GM21576 (cell line): ENCODE results near the gene SPAAR.
"Not testable (repeated sequence)": the region's sequence is repeated elsewhere in the genome, so short reads cannot be mapped to it uniquely, and the experiment has no call there.

ENCODE experiments used
- ATAC-seq: cut with Tn5 transposase; IDR thresholded peaks from one replicate; pipeline ENCODE4 v1.9.1; 2021; ENCODE audit warnings: mild to moderate bottlenecking, moderate library complexity; ENCODE audit not compliant: unreplicated experiment

SPAAR gene

GRCh38 chr9:35909274-35909673 lies at the start of gene SPAAR:
Gene SPAAR (plus strand): TSS chr9:35909490. CDS start chr9:35910464, 974 bp downstream.
- no peak for ATAC-seq

GRCh38 chr9:35859990-35860339 lies 49.3 kb upstream of the SPAAR start:
- ATAC-seq, result no peak

- ATAC-seq, result no peak
Observed at GRCh38 chr9:35861161-35861897, 48.0 kb upstream of the SPAAR start.

DNA sequence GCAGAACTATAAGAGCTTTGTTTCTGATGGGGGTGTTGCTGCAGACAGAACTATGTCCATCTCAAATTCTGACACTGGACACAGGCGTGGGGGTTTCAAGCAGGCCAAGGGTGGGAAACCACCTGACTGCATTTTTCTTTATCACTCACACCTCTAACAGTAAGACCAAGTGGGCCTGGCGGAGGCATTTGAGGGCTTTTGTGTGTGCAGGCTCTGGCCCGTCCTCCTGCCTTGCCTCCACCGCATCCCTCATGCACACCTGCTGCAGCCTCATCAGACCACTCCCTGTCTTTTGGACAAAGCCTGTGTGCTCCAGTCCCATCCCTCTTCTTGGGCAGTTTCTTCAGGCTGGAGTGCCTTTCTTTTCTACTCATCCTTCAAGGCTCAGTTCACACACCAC lies 47.0 kb upstream of the SPAAR start:
- ATAC-seq, result no peak

DNA sequence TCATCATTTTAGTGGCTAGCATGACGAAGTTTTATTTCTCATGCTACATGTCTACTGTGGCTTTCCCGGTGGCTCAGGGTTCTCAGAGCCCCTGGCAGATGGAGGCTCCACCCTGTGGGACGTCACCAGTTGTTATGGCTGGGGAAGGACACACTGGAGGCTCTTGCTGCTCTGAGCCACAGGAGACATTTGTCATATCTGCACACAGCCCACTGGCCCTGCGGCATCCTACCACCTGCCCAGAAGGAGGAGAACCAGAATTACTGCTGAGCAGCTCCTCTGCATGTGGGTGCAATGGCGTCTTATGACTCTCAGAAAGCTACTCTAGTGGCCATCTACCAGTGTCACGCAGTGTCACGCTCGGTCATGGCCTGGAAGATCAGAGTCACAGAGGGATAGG lies 45.7 kb upstream of the SPAAR start:
- ATAC-seq, result no peak

DNA sequence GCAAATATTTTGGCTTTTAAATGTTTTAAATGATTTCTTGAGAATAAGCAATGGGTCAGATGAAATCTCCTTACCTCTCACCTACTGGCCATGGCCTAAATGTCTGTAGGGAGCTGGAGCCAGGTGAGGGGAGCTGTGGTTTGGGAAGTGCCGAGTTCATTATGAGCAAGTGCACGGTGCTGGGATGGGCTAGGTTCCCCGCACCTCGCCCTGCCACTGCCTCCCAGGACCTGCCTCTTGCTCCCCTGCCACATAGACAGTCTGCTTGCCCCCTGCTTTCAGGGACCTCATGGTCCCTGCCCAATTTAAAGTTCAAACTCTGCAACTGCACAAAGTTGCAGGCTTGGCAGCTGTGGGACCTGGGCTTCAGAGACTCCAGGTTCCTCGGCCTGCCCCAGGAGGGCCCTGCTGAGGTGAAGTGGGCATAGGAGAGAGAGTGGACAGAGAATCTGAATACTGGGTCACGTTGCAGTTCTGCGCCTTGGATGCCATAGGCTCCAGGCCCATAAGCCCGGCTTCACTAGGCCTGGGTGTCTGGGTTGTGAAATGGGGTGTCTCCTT lies 44.5 kb upstream of the SPAAR start:
- ATAC-seq, result no peak

- ATAC-seq, result no peak
Observed at GRCh38 chr9:35867538-35867937, 41.8 kb upstream of the SPAAR start.

GRCh38 chr9:35868933-35869332 lies 40.4 kb upstream of the SPAAR start:
- no peak for ATAC-seq

DNA sequence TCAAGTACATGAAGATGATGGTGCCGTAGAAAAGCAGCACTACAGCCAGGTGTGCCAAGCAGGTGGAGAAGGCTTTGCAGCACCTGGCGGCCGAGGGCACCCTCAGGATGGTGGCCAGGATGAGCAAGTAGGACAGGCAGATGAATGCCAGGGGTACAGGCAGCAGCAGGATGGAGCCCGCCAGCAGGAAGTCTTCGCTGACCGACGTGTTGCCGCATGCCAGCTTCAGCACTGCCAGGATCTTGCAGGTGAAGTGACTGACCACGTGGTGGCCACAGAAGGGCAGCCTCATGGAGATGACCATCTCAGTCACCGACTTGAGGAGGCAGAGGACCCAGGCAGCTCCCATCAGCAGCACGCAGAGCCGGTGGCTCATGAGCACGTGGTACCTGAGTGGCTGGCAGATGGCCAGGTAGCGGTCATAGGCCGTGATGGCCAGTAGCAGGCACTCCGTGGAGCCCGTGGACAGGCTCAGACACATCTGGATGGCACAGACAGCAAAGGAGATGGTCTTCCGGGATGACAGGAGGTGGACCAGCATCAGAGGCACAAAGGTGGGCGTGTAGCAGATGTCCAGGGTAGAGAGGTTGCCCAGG lies 39.6 kb upstream of the SPAAR start:
- no peak for ATAC-seq

- no peak for ATAC-seq
Observed at GRCh38 chr9:35870351-35870923, 38.9 kb upstream of the SPAAR start, which contains the start of gene OR13J1. Gene OR13J1 (minus strand): TSS chr9:35870401. CDS start chr9:35870401, 0 bp downstream.

- no peak for ATAC-seq
Observed at GRCh38 chr9:35871545-35871944, 37.7 kb upstream of the SPAAR start.

- no peak for ATAC-seq
Observed at GRCh38 chr9:35872505-35872904, 36.8 kb upstream of the SPAAR start.

- no peak for ATAC-seq
Observed at GRCh38 chr9:35882263-35882848, 26.9 kb upstream of the SPAAR start.

DNA sequence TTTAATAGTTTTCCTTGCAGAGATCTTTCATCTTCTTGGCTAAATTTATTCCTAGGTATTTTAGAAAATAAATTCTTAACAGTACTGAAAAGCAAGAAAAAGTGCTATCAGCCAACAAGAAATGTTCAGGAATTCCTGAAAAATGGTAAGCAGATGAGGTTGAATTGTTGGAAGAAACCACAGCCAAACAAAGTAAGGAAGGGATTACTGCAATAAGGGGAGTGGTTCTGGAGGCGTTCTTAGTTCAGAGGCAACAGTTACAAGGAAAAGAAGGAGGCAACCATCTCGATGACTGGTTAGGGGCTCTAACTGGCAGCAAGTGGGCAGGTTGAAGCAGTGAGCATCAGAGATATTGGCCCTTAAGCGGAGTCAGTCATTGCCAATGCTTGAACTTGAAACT lies 26.3 kb upstream of the SPAAR start:
- ATAC-seq, result no peak

DNA sequence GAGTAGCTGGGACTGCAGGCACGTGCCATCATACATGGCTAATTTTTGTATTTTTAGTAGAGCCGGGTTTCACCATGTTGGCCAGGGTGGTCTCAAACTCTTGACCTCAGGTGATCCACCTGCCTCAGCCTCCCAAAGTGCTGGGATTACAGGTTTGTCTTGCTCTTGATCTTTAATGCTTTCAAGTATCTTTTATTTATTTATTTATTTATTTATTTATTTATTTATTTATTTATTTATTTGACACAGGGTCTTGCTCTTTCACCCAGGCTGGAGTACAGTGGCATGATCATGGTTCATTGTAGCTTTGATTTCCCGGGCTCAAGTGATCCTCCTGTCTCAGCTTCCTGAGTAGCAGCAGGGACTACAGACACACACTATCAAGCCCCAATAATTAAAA lies 24.4 kb upstream of the SPAAR start:
- ATAC-seq, result not testable (repeated sequence)

DNA sequence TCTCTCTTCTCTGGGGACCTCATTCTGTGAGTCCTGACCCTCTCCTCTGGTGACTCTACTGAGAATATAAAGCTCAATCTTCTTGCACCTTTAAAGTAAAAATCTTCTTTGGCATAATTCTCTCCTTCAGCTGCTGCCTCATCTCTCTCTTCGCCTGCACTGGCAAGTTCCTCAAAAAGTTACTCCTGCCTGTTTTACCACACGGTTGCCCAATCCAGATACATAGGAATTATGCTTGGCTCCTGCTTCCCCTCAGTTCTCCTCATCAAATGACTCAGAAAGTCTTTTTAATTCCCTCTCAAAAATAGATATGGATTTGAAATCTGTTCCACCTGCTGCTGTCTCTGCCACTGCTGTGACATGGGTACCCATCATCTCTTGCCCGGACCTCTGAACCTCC lies 17.6 kb upstream of the SPAAR start:
- no peak for ATAC-seq

GRCh38 chr9:35892051-35892450 lies 17.2 kb upstream of the SPAAR start:
- ATAC-seq, result no peak

- no peak for ATAC-seq
Observed at GRCh38 chr9:35896570-35896969, 12.7 kb upstream of the SPAAR start.

- not testable (repeated sequence) for ATAC-seq
Observed at GRCh38 chr9:35897376-35898099, 11.8 kb upstream of the SPAAR start.

DNA sequence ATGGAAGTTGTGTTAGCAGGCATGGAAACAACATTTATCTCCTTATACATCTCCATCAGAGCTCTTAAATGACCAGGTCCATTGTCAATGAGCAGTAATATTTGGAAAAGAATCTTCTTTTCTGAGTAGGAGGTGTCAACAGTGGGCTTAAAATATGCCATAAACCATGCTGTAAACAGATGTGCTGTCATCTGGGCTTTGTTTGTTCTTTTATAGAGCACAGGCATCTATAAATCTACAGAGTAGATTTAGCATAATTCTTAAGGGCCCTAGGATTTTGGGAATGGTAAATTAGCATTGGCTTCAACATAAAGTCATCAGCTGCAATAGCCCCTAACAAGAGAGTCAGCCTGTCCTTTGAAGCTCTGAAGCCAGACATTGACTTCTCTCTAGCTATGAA lies 11.0 kb upstream of the SPAAR start:
- ATAC-seq, result no peak

DNA sequence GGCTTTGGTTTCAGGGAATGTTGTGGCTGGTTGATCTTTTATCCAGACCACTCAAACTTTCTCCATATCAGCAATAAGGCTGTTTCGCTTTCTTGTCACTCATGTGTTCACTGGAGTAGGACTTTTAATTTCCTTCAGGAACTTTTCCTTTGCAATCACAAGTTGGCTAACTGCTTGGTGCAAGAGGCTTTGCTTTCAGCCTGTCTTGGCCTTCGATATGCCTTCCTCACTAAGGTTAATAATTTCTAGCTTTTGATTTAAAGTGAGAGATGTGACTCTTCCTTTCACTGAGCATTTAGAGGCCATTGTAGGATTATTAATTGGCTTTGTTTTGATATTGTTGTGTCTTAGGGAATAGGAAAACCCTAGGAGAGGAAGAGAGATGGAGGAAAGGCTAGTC lies 10.3 kb upstream of the SPAAR start:
- ATAC-seq, result no peak
